Measurements from ENCODE around the gene GUCD1.

GUCD1 gene

GRCh38 chr22:24503137-24503842, 51.6 kb downstream of the GUCD1 start (continued):
- TF ChIP-seq ZNF24 (tag by site-specific recombination; IDR thresholded peaks at IDR 0.05) (no peak), ZNF747 (tag by site-specific recombination; IDR thresholded peaks at IDR 0.05) (no peak), MZF1 (tag by site-specific recombination; IDR thresholded peaks at IDR 0.05; ENCODE audit: borderline replicate concordance) (peak; percentile 94), ZNF670 (tag by site-specific recombination; IDR thresholded peaks at IDR 0.05; ENCODE audit: low read depth) (no peak), ZNF174 (tag by site-specific recombination; IDR thresholded peaks at IDR 0.05) (no peak), BCL11A (tag by site-specific recombination; IDR thresholded peaks at IDR 0.05; ENCODE audit: low read depth) (no peak), ZNF692 (tag by site-specific recombination; IDR thresholded peaks at IDR 0.05) (no peak), IKZF3 (tag by site-specific recombination; IDR thresholded peaks at IDR 0.05) (peak; percentile 23; the same call in 1 of the 2 replicates), ZFP69B (tag by site-specific recombination; IDR thresholded peaks at IDR 0.05) (no peak)
- TF ChIP-seq, protein P1, sequence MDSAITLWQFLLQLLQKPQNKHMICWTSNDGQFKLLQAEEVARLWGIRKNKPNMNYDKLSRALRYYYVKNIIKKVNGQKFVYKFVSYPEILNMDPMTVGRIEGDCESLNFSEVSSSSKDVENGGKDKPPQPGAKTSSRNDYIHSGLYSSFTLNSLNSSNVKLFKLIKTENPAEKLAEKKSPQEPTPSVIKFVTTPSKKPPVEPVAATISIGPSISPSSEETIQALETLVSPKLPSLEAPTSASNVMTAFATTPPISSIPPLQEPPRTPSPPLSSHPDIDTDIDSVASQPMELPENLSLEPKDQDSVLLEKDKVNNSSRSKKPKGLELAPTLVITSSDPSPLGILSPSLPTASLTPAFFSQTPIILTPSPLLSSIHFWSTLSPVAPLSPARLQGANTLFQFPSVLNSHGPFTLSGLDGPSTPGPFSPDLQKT (IDR thresholded peaks at IDR 0.05; ENCODE audit: borderline replicate concordance, low read depth, low read length): no peak

- CTCF ChIA-PET: interaction anchor here (0.6 to 6.7 kb wide), 36 partner anchors 9 to 313 kb away, joined by 3 to 99 read pairs (median 4); no protein-coding TSS in a partner anchor
- Histone ChIP-seq H3K27ac (ENCODE audit: extremely low read depth, low read depth, low read length) (no peak overlapping the region), H3K4me3 (ENCODE audit: low read depth, low read length) (no peak overlapping the region), H3K9me3 (ENCODE audit: control insufficient read depth, insufficient read depth, low read depth, low read length) (no peaks in the 10 kb centered on the region), H3K36me3 (ENCODE audit: control insufficient read depth in 2 of 2, insufficient read depth in 1 of 2, low read length in 2 of 2) (no peaks in the 10 kb centered on the region), H3K4me1 (ENCODE audit: control insufficient read depth, insufficient read depth, low read length) (peaks cover 11% of the 10 kb centered on the region)
- POLR2A ChIA-PET: interaction anchor here (1.3 kb wide), 1 partner anchor 36 kb away, joined by 3 read pairs; no protein-coding TSS in a partner anchor
- TF ChIP-seq, protein P2, sequence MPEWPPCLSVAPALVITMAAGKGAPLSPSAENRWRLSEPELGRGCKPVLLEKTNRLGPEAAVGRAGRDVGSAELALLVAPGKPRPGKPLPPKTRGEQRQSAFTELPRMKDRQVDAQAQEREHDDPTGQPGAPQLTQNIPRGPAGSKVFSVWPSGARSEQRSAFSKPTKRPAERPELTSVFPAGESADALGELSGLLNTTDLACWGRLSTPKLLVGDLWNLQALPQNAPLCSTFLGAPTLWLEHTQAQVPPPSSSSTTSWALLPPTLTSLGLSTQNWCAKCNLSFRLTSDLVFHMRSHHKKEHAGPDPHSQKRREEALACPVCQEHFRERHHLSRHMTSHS (tag by site-specific recombination; IDR thresholded peaks at IDR 0.05): no peak
- TF ChIP-seq ZNF266 (tag by site-specific recombination; IDR thresholded peaks at IDR 0.05; ENCODE audit: low read depth) (no peak), ZNF843 (tag by site-specific recombination; IDR thresholded peaks at IDR 0.05) (no peak), SCRT2 (tag by site-specific recombination; IDR thresholded peaks at IDR 0.05) (no peak), ZNF449 (tag by site-specific recombination; IDR thresholded peaks at IDR 0.05) (no peak), ZNF707 (tag by site-specific recombination; IDR thresholded peaks at IDR 0.05) (no peak), KLF8 (tag by site-specific recombination; IDR thresholded peaks at IDR 0.05) (no peak), SALL2 (tag by site-specific recombination; IDR thresholded peaks at IDR 0.05; ENCODE audit: borderline replicate concordance) (no peak)
These were observed 52.4 kb downstream of the GUCD1 start for GRCh38 chr22:24502541-24502940.

DNA sequence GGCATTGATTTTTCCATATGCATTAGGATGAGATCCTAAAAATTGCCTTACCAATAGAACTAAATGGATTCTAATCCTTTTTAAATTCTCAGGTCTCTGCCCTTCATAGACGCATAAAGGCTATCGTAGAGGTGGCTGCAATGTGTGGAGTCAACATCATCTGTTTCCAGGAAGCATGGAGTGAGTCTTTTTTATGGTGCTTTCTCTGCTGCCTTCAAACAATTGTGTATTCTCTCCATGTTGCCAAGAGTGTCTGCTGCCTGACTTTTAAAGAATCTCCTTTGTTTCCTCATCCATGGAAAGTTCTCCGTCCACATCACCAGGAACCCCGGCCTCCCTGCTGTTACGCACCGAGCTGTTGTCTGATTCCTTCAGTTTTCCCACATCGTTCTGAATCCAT, 52.9 kb downstream of the GUCD1 start:
- POLR2A ChIA-PET: interaction anchor here (1.3 kb wide), 1 partner anchor 35 kb away, joined by 3 read pairs; no protein-coding TSS in a partner anchor
- no peak overlapping the region for H3K4me3 ChIP-seq (ENCODE audit: low read depth, low read length)
- TF ChIP-seq ZNF175 (tag by site-specific recombination; IDR thresholded peaks at IDR 0.05): no peak
- TF ChIP-seq ZNF776 (tag by site-specific recombination; IDR thresholded peaks at IDR 0.05; ENCODE audit: borderline replicate concordance): no peak
- peaks cover 6% of the 10 kb centered on the region for H3K4me1 ChIP-seq (ENCODE audit: control insufficient read depth, insufficient read depth, low read length)
- CTCF ChIA-PET: interaction anchor here (0.6 to 6.7 kb wide), 27 partner anchors 8 to 976 kb away, joined by 3 to 99 read pairs (median 5); no protein-coding TSS in a partner anchor
- no peaks in the 10 kb centered on the region for H3K9me3 ChIP-seq (ENCODE audit: control insufficient read depth, insufficient read depth, low read depth, low read length)
- no peaks in the 10 kb centered on the region for H3K36me3 ChIP-seq (ENCODE audit: control insufficient read depth in 2 of 2, insufficient read depth in 1 of 2, low read length in 2 of 2)
- H3K27ac ChIP-seq (ENCODE audit: extremely low read depth, low read depth, low read length): no peak overlapping the region
